HS-27A (cell line): ENCODE results near the gene NOX5.
A peak's percentile ranks its signal among the peaks of the same experiment; 100 is the strongest.

Source experiments
- DNase-seq: peaks from one replicate; pipeline ENCODE4 v3.0.0-alpha.2; 2012; ENCODE audit warnings: low read depth, missing footprints

The NOX5 gene

GRCh38 chr15:68990992-68991500, 23.4 kb upstream of the NOX5 start:
- no peak for DNase-seq

GRCh38 chr15:68991723-68992122, 22.8 kb upstream of the NOX5 start:
- DNase-seq = no peak

- no peak for DNase-seq
These were observed 21.8 kb upstream of the NOX5 start for GRCh38 chr15:68992696-68993095.

GRCh38 chr15:68993276-68993675, 21.2 kb upstream of the NOX5 start:
- DNase-seq = no peak

- DNase-seq = peak; percentile 60
These were observed 20.3 kb upstream of the NOX5 start for GRCh38 chr15:68994149-68994548.

GRCh38 chr15:68994981-68995761, 19.3 kb upstream of the NOX5 start:
- DNase-seq = no peak

GRCh38 chr15:68997050-68997449, 17.4 kb upstream of the NOX5 start:
- no peak for DNase-seq

- DNase-seq = no peak
These were observed 16.3 kb upstream of the NOX5 start for GRCh38 chr15:68997930-68998777.

- no peak for DNase-seq
These were observed 15.4 kb upstream of the NOX5 start for GRCh38 chr15:68999091-68999490.

- no peak for DNase-seq
These were observed 14.4 kb upstream of the NOX5 start for GRCh38 chr15:69000091-69000490.

- DNase-seq = no peak
These were observed 13.6 kb upstream of the NOX5 start for GRCh38 chr15:69000725-69001503.

- DNase-seq = no peak
These were observed 11.7 kb upstream of the NOX5 start for GRCh38 chr15:69002783-69003182.

GRCh38 chr15:69004011-69004410, 10.5 kb upstream of the NOX5 start:
- DNase-seq = no peak

GRCh38 chr15:69008056-69008455, 6.4 kb upstream of the NOX5 start:
- no peak for DNase-seq

GRCh38 chr15:69009341-69009740, 5.2 kb upstream of the NOX5 start:
- DNase-seq = no peak

- DNase-seq = no peak
These were observed 2.9 kb upstream of the NOX5 start for GRCh38 chr15:69011641-69012040.

- DNase-seq = no peak
These were observed 1.6 kb upstream of the NOX5 start for GRCh38 chr15:69012761-69013364.

- DNase-seq = no peak
These were observed 629 bp upstream of the NOX5 start for GRCh38 chr15:69013726-69014406.

GRCh38 chr15:69015591-69015990, 1.1 kb downstream of the NOX5 start:
- DNase-seq = no peak

- DNase-seq = no peak
These were observed 1.6 kb downstream of the NOX5 start for GRCh38 chr15:69016021-69016595.

- no peak for DNase-seq
These were observed 3.5 kb downstream of the NOX5 start for GRCh38 chr15:69017978-69018377.
